Astrocyte (in vitro differentiated cells and primary cell): ENCODE results near the gene EGFLAM. TPM values are rescaled to one million over a fixed set of nuclear protein-coding genes. Genes with fewer than 3 reads are reported as not detected.

Source experiments
- DNase-seq: peaks from one replicate; pipeline ENCODE4 v3.0.0-alpha.2; 2010; ENCODE audit warnings: low read depth
- FAIRE-seq: peaks from 2 replicates; lab custom pipeline; 2011; peaks lifted over from hg19 to GRCh38; lab: Jason Lieb, UNC
- H2AFZ ChIP-seq: 2 replicates; pipeline ENCODE4 v1.6.0; 2012; ENCODE audit warnings: low read depth, low read length, inconsistent platforms
- H3K27ac ChIP-seq: 2 replicates; pipeline ENCODE4 v1.5.1; 2011; ENCODE audit warnings: low read depth, low read length, inconsistent platforms
- H3K27me3 ChIP-seq: 2 replicates; pipeline ENCODE4 v1.6.0; 2011; ENCODE audit warnings: low read length, inconsistent platforms; ENCODE audit not compliant: insufficient read depth
- H3K36me3 ChIP-seq: 2 replicates; pipeline ENCODE4 v1.5.1; 2011; ENCODE audit warnings: low read length, inconsistent platforms; ENCODE audit not compliant: insufficient read depth
- H3K4me1 ChIP-seq: 2 replicates; pipeline ENCODE4 v1.5.1; 2011; ENCODE audit warnings: low read length, inconsistent platforms; ENCODE audit not compliant: insufficient read depth
- H3K4me2 ChIP-seq: 2 replicates; pipeline ENCODE4 v1.6.0; 2012; ENCODE audit warnings: low read length, inconsistent platforms
- H3K4me3 ChIP-seq: 2 replicates; pipeline ENCODE4 v1.5.1; 2011; ENCODE audit warnings: low read depth, mild to moderate bottlenecking, low read length, inconsistent platforms; ENCODE audit not compliant: insufficient read depth
- H3K79me2 ChIP-seq: 2 replicates; pipeline ENCODE4 v1.6.0; 2012; ENCODE audit warnings: mild to moderate bottlenecking, low read length, inconsistent platforms; ENCODE audit not compliant: insufficient read depth
- H3K9ac ChIP-seq: 2 replicates; pipeline ENCODE4 v1.6.0; 2012; ENCODE audit warnings: mild to moderate bottlenecking, low read length, inconsistent platforms
- H3K9me3 ChIP-seq: 2 replicates; pipeline ENCODE4 v1.5.1; 2012; ENCODE audit warnings: low read depth, mild to moderate bottlenecking, low read length, inconsistent platforms; ENCODE audit not compliant: insufficient read depth
- H4K20me1 ChIP-seq: 2 replicates; pipeline ENCODE4 v1.6.0; 2012; ENCODE audit warnings: low read length, inconsistent platforms; ENCODE audit not compliant: insufficient read depth
- H3K27ac Mint-ChIP-seq: one replicate; pipeline ENCODE4 v1.8.0; 2021; ENCODE audit warnings: mild to moderate bottlenecking, mixed read lengths; ENCODE audit not compliant: unreplicated experiment
- H3K27me3 Mint-ChIP-seq: one replicate; pipeline ENCODE4 v1.8.0; 2021; ENCODE audit warnings: low read depth, mixed read lengths; ENCODE audit not compliant: unreplicated experiment
- H3K36me3 Mint-ChIP-seq: one replicate; pipeline ENCODE4 v1.8.0; 2021; ENCODE audit warnings: low read depth, mixed read lengths; ENCODE audit not compliant: unreplicated experiment
- H3K4me1 Mint-ChIP-seq: one replicate; pipeline ENCODE4 v1.8.0; 2021; ENCODE audit warnings: low read depth, mixed read lengths; ENCODE audit not compliant: unreplicated experiment
- H3K4me3 Mint-ChIP-seq: one replicate; pipeline ENCODE4 v1.8.0; 2021; ENCODE audit warnings: mild to moderate bottlenecking, moderate library complexity, mixed read lengths; ENCODE audit not compliant: unreplicated experiment
- H3K9me3 Mint-ChIP-seq: one replicate; pipeline ENCODE4 v1.8.0; 2021; ENCODE audit warnings: mild to moderate bottlenecking, mixed read lengths; ENCODE audit not compliant: unreplicated experiment
- CTCF ChIP-seq: IDR thresholded peaks from 2 replicates; pipeline ENCODE4 v1.5.1; 2011; ENCODE audit warnings: low read depth, mild to moderate bottlenecking, inconsistent platforms, low read length, moderate library complexity; ENCODE audit not compliant: insufficient read depth
- EZH2 ChIP-seq: IDR thresholded peaks from 2 replicates; pipeline ENCODE4 v1.6.1; 2012; ENCODE audit warnings: mild to moderate bottlenecking, low read length, inconsistent platforms; ENCODE audit not compliant: insufficient read depth
- total RNA-seq: library from RNA; stranded (reverse); gene quantifications from 2 replicates; pipeline ENCODE4 v1.2.1, GENCODE V29; 2021

The EGFLAM gene
- total RNA-seq, 1 donor from 2014 or later = 1.0 TPM

GRCh38 chr5:38370358-38371100, 112.2 kb downstream of the EGFLAM start:
- Mint-ChIP-seq H3K27ac (no peak overlapping the region), H3K27me3 (peaks cover 1% of the 10 kb centered on the region), H3K4me1 (peaks cover 6% of the 10 kb centered on the region), H3K4me3 (no peak overlapping the region), H3K36me3 (no peaks in the 10 kb centered on the region), H3K9me3 (peaks cover 8% of the 10 kb centered on the region)
- DNase-seq = no peak
- no peak for FAIRE-seq
- Histone ChIP-seq H3K27ac (no peak overlapping the region), H3K27me3 (peaks cover 5% of the 10 kb centered on the region), H3K4me3 (no peak overlapping the region), H3K79me2 (no peaks in the 10 kb centered on the region), H3K4me2 (no peak overlapping the region), H3K9me3 (no peaks in the 10 kb centered on the region), H3K9ac (no peak overlapping the region), H4K20me1 (no peaks in the 10 kb centered on the region), H2AFZ (no peak overlapping the region), H3K36me3 (no peaks in the 10 kb centered on the region), H3K4me1 (no peaks in the 10 kb centered on the region)
- TF ChIP-seq EZH2 (no peak), CTCF (no peak)

GRCh38 chr5:38371596-38371995, 113.2 kb downstream of the EGFLAM start:
- Histone ChIP-seq H3K27ac (no peak overlapping the region), H4K20me1 (no peaks in the 10 kb centered on the region), H3K9me3 (no peaks in the 10 kb centered on the region), H2AFZ (no peak overlapping the region), H3K4me1 (no peaks in the 10 kb centered on the region), H3K9ac (no peak overlapping the region), H3K4me3 (no peak overlapping the region), H3K79me2 (no peaks in the 10 kb centered on the region), H3K4me2 (no peak overlapping the region), H3K27me3 (peaks cover 4% of the 10 kb centered on the region), H3K36me3 (no peaks in the 10 kb centered on the region)
- DNase-seq (peak; percentile 22), FAIRE-seq (no peak)
- Mint-ChIP-seq H3K27ac (no peak overlapping the region), H3K4me3 (no peak overlapping the region), H3K27me3 (peaks cover 4% of the 10 kb centered on the region), H3K9me3 (peaks cover 8% of the 10 kb centered on the region), H3K4me1 (peaks cover 6% of the 10 kb centered on the region), H3K36me3 (no peaks in the 10 kb centered on the region)
- TF ChIP-seq EZH2 (no peak), CTCF (no peak)

- no peaks in the 10 kb centered on the region for H3K9me3 ChIP-seq
- peaks cover 14% of the 10 kb centered on the region for H3K27me3 ChIP-seq
- H4K20me1 ChIP-seq = no peaks in the 10 kb centered on the region
- H3K9ac ChIP-seq = no peak overlapping the region
- no peak overlapping the region for H2AFZ ChIP-seq
- TF ChIP-seq CTCF = no peak
- no peak for TF ChIP-seq EZH2
- H3K4me3 ChIP-seq = no peak overlapping the region
- H3K4me3 Mint-ChIP-seq = no peak overlapping the region
- DNase-seq = peak; percentile 79
- FAIRE-seq = no peak
- H3K4me2 ChIP-seq = no peak overlapping the region
- no peaks in the 10 kb centered on the region for H3K36me3 ChIP-seq
- peaks cover 5% of the 10 kb centered on the region for H3K27me3 Mint-ChIP-seq
- no peaks in the 10 kb centered on the region for H3K4me1 ChIP-seq
- H3K36me3 Mint-ChIP-seq = no peaks in the 10 kb centered on the region
- peaks cover 6% of the 10 kb centered on the region for H3K4me1 Mint-ChIP-seq
- no peak overlapping the region for H3K27ac Mint-ChIP-seq
- H3K27ac ChIP-seq = no peak overlapping the region
- no peaks in the 10 kb centered on the region for H3K79me2 ChIP-seq
- peaks cover 8% of the 10 kb centered on the region for H3K9me3 Mint-ChIP-seq
These were observed 115.4 kb downstream of the EGFLAM start for GRCh38 chr5:38373743-38374142.
